ENCODE measurements around the gene PRR23B. TPM values are rescaled to one million over a fixed set of nuclear protein-coding genes. Genes with fewer than 3 reads are reported as not detected.
"Not testable (repeated sequence)": the region's sequence is repeated elsewhere in the genome, so short reads cannot be mapped to it uniquely, and the experiment has no call there.

The PRR23B gene
- not detected in 2 replicates for total RNA-seq (2014; rRNA removed; shearing (Covaris generic))

DNA sequence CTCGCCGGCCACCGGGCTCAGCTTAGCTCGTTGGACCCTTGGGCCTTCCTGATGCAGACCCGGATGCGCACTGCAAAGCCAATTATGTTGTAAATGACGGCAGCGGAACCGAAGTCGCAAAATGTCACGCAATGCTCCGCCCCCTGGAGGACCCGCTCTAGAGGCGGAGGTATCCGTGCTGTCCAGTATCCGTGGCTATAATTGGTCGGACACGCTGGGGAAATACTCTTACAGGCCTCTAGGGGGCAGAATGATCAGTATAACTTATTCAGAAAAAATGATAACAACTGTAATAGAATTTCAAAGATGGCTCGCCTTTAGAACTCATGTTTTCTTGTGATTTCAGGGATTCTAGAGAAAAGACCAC, at the start of gene PRR23B:
Gene PRR23B (minus strand): TSS at position 59 of the 367 bp plus-strand sequence. CDS start 265 bp downstream, outside the sequence.
- no peak for DNase-seq (ENCODE audit: low read depth)

DNA sequence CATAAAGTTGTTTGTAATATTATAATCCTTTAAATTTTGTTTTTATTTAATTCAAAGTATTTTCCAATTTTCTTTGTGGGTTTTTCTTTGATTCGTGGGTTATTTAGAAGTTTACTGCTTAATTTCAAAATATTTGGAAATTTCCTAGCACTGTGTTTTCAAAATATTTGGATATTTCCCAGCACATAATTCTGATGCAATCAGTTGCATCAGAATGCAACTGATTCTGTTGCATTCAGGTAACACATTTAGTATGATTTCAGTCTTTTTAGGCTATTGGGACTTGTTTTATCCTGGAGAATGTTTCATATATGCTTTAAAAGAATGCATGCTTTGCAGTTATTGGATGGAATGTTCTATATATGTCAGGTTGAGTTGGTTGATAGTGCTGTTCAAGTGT, 42.2 kb upstream of the PRR23B start:
- no peak for DNase-seq (ENCODE audit: low read depth)

DNA sequence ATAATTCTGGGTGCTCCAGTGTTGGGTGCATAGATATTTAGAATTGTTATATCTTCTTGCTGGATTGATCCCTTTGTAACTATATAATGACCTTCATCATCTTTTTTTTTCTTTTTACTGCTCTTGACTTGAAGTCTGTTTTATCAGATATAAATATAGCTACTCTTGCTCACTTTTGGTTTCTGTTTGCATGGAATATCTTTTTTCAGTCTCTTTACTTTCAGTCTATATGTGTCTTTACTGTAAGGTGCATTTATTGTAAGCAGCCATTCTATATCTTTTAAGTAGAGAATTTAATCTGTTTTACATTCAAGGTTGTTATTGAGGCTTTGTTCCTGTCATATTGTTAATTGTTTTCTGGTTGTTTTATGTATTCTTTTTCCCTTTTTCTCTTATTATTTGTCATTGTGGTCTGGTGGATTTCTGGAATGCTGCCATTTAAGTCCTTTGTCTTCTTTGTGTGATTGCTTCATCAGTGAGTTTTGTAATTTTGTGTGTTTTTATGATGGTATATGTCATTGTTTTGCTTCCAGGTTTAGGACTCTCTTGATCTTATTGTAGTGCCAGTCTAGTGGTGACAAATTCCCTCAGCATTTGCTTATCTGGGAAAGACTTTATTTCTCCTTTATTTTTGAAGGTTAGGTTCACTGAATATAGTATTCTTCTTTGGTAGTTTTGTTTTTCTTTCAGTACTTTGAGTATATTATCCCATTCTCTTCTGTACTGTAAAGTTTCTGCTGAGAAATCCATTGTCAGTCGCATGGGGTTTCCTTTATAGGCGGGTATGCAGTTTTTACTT, 32.3 kb upstream of the PRR23B start:
- DNase-seq (ENCODE audit: low read depth): no peak

DNA sequence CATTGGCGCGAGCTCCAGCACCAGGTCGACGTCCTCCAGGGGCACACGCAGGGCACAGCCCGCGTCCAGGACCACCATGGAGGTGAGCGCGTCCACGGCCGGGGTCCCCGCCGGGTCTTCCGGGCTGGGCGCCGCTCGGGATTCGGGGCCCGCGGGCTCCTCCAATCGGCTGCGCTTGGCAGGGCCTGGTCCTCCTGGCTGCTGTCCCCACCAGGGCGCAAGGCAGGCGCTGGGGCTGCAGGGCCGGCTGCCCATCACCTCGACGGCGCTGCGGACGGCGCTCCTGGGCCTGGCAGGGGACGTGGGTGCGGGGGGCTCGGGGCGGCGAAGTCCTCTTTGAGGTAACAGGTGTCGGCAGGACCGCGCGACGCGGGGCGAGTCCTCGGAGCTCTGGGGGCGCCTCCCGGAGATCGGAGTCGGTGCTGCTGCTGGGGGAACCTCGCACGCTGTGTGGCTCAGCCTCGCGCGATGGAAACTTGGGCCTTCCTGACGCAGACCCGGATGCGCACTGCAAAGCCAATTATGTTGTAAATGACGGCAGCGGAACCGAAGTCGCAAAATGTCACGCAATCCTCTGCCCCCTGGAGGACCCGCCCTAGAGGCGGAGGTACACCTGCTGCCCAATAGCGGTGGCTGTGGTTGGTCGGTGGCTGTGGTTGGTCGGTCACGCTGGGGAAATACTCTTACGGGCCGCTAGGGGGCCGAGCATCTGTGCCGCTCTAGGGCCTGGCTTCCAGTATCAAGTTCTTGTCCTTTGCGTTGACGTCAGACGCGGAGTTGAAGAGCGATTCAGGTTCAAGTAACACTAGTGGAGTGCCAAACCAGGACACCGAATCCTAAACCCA, 23.9 kb upstream of the PRR23B start, which contains the start of gene PRR23C:
Gene PRR23C (minus strand): TSS at position 527 of the 845 bp plus-strand sequence. CDS start 272 bp downstream, at position 255.
- DNase-seq (ENCODE audit: low read depth): no peak

GRCh38 chr3:139043554-139044365, 23.0 kb upstream of the PRR23B start:
- DNase-seq (ENCODE audit: low read depth): no peak

GRCh38 chr3:139037478-139037877, 16.8 kb upstream of the PRR23B start:
- DNase-seq (ENCODE audit: low read depth): no peak

DNA sequence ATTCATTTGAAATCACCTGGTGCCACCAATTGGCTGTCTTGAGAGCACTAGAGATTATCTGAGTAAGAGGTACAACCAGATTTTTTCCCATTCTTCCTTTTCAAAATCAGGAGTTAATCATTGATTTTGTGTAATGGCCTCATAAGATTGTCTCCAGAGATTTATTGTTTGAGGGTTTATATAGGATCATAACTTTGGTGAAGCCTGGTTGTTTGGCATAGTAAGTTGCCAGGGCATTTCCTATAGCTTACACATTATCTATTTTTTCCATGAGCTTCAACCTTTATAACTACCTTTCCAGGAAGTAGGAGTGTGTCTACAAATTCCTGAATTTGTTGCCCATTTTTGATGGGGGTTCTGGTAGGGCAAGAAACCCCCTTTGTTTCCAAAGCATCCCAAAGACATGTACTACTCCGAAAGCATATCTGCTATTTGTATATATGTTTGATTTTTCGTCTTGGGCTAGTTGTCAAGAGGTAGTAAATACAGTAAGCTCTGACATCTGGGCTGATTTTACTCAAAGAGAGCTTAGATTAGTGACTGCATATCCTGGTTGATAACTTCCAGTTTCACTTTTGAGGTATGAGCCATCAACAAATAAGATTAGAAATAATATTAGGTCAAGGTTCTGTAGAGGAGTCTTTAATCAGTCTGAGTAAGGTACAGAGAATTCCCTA, 11.7 kb upstream of the PRR23B start:
- no peak for DNase-seq (ENCODE audit: low read depth)

DNA sequence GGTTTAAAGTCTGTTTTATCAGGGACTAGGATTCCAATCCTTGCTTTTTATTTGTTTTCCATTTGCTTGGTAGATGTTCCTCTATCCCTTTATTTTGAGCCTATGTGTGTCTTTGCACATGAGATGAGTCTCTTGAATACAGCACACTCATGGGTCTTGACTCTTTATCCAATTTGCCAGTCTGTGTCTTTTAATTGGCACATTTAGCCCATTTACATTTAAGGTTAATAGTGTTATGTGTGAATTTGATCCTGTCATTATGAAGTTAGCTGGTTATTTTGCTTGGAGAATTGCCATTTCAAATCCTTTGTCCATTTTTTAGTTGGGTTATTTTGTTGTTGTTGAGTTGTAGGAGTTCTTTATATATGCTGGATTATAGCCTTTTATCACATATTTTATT, 9.8 kb upstream of the PRR23B start:
- DNase-seq (ENCODE audit: low read depth): not testable (repeated sequence)

- no peak for DNase-seq (ENCODE audit: low read depth)
Measured at GRCh38 chr3:139024968-139025367, 4.2 kb upstream of the PRR23B start.

GRCh38 chr3:139020036-139020867, 474 bp downstream of the PRR23B start:
- no peak for DNase-seq (ENCODE audit: low read depth)

GRCh38 chr3:139016430-139017048, 4.2 kb downstream of the PRR23B start:
- DNase-seq (ENCODE audit: low read depth): peak; percentile 19

DNA sequence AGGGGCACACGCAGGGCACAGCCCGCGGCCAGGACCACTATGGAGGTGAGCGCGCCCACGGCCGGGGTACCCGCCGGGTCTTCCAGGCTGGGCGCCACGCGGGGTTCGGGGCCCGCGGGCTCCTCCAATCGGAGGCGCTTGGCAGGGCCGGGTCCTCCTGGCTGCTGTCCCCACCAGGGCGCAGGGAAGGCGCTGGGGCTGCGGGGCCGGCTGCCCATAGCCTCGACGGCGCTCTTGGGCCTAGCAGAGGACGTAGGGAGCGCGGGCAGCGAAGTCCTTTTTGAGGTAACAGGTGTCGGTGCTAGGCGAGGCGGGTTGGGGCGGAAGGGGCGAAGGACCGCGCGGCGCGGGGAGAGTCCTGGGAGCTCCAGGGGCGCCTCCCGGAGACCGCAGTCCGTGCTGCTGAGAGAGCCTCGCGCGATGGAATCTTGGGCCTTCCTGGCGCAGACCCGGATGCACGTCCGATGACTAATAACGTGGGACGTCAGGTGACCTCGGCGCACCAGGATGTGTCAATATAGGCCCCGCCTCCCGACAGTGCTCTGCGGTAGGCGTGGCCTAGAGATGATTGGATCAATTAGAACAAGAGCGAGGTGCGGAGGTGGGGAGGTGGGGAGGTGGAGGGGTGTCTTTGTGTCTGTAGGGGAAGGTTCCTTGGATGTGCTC, 14.5 kb downstream of the PRR23B start, which contains the start of gene PRR23A:
Gene PRR23A (minus strand): TSS at position 218 of the 666 bp plus-strand sequence. CDS start 0 bp downstream, at position 218.
- DNase-seq (ENCODE audit: low read depth): no peak

DNA sequence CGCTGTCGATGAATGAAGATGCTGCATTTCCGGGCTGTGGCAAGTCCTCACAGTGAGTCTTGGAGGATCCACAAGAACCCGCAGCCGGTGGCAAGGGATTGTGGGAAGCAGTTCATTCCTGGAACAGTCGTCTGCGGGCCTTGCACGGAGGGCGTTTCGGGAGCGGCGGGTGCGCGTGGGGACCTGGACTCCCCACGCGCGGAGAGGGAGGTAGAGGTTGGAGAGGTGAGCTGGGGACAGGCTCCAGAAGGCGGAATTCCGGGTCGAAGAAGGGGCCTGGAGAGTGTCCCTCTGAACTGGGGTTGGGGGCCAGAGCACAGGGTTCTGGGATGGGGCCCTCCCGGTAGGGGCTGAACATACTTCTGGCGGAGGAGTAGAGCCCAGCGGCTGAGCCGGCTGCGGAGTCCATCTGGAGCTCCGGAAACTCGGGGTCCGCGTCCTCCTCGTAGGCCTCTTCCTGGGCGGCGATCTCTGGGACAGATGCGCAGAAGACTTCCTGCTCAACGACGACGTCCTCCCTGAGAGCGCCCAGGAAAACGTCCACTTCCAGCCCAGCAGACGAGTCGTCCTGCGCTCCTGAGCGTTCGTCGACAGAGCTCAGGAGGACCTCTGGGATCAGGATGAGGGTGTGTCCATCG, 15.3 kb downstream of the PRR23B start:
- DNase-seq (ENCODE audit: low read depth): no peak

GRCh38 chr3:138995706-138996105, 25.0 kb downstream of the PRR23B start:
- DNase-seq (ENCODE audit: low read depth): no peak

- DNase-seq (ENCODE audit: low read depth): no peak
Measured at GRCh38 chr3:138987181-138987580, 33.5 kb downstream of the PRR23B start.

DNA sequence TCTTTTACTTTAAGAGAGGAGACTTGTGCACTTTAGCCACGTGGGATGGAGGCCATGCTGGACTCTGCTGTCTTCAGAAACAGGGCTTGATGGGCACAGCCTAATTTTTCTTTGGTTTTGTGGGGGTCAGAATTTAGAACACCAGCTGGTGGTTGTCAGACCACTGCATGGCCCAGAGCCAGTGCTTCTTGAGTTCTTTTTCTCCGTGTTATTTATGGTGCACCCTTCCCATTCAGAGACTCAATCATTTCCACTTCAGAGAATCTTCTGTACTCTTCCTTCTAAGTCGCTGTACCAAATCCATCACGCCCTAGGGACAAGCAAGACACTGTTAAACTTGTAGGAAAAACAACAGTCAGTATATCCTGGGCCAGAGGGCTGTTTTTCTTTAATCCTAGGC, 34.8 kb downstream of the PRR23B start:
- no peak for DNase-seq (ENCODE audit: low read depth)

GRCh38 chr3:138984816-138985215, 35.9 kb downstream of the PRR23B start:
- DNase-seq (ENCODE audit: low read depth): no peak

DNA sequence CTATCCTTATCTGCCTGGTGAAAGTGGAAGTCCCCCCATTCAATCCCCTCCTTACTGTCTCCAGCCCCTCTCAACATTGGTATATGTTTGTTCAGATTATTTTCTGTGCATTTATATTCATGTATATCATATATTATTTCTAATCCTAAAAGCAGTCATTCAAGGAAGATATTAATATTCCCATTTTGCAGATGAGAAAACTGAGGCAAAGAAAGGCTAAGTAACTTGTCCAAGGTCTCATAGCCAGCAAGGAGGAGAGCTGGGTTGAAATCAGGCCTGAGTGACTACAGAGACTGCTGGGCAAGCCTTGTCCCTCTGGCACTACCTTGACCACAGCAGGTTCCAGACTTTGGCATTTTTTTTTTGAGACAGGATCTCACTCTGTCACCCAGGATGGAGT, 44.7 kb downstream of the PRR23B start:
- no peak for DNase-seq (ENCODE audit: low read depth)

GRCh38 chr3:138975351-138975750, 45.4 kb downstream of the PRR23B start:
- peak; percentile 23 for DNase-seq (ENCODE audit: low read depth)
